ENCODE data around the gene MTUS2.

DNA sequence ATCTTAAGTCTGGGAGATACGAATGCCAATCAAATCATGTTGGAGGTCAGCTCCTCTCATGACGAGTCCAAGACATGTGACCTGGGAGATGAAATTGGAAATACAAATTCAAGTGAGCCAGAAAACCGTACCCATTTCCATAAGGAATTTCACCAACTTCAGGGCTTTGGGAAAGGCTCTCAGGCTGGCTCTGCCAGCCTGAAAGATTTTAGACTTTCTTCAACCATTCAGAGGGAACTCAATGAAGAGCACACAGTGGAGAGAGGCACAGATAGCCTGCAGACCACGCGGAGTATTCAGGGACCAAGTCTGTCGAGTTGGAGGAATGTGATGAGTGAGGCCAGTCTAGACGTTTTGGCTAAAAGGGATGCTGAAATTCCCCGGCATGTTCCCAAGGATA is 204.6 kb downstream of the MTUS2 start:
- TF ChIP-seq, protein P1, sequence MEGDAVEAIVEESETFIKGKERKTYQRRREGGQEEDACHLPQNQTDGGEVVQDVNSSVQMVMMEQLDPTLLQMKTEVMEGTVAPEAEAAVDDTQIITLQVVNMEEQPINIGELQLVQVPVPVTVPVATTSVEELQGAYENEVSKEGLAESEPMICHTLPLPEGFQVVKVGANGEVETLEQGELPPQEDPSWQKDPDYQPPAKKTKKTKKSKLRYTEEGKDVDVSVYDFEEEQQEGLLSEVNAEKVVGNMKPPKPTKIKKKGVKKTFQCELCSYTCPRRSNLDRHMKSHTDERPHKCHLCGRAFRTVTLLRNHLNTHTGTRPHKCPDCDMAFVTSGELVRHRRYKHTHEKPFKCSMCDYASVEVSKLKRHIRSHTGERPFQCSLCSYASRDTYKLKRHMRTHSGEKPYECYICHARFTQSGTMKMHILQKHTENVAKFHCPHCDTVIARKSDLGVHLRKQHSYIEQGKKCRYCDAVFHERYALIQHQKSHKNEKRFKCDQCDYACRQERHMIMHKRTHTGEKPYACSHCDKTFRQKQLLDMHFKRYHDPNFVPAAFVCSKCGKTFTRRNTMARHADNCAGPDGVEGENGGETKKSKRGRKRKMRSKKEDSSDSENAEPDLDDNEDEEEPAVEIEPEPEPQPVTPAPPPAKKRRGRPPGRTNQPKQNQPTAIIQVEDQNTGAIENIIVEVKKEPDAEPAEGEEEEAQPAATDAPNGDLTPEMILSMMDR (conservative IDR thresholded peaks at IDR 0.05 in 1 of 2, IDR thresholded peaks at IDR 0.05 in 1 of 2; ENCODE audit: extremely low read depth in 1 of 2, insufficient read depth in 1 of 2, low read depth in 1 of 2, low read length in 2 of 2), result no peak
- no peak for TF ChIP-seq EZH2 (IDR thresholded peaks at IDR 0.05; ENCODE audit: borderline replicate concordance, low read length)

Measured in mammary epithelial cell (primary cell).